RPMI7951 (cell line): Measurements from ENCODE around the gene TOMM7. TPM values are rescaled to one million over a fixed set of nuclear protein-coding genes. Genes with fewer than 3 reads are reported as not detected.
"Not testable (repeated sequence)": the region's sequence is repeated elsewhere in the genome, so short reads cannot be mapped to it uniquely, and the experiment has no call there.

Experiments used
- DNase-seq: peaks from one replicate; pipeline ENCODE4 v3.0.0-alpha.2; 2012; ENCODE audit warnings: low read depth
- total RNA-seq: library from RNA; depleted of rRNA; stranded (reverse); fragments of >200 nt; shearing (Covaris generic); gene quantifications from 2 replicates; pipeline ENCODE4 v1.2.3, GENCODE V29; 2014

Gene TOMM7
- total RNA-seq, 1 experiment from 2014 or later = 425 TPM

GRCh38 chr7:22821702-22822485, 755 bp downstream of the TOMM7 start:
- peak; percentile 42 for DNase-seq

GRCh38 chr7:22819476-22819875, 3.2 kb downstream of the TOMM7 start:
- no peak for DNase-seq

- DNase-seq = peak; percentile 75
Measured at GRCh38 chr7:22814261-22815208, 8.1 kb downstream of the TOMM7 start.

GRCh38 chr7:22812353-22812752, 10.3 kb downstream of the TOMM7 start:
- DNase-seq = no peak

GRCh38 chr7:22811746-22812280, 10.8 kb downstream of the TOMM7 start:
- DNase-seq = no peak

GRCh38 chr7:22810843-22811242, 11.8 kb downstream of the TOMM7 start:
- no peak for DNase-seq

GRCh38 chr7:22809902-22810642, 12.6 kb downstream of the TOMM7 start:
- no peak for DNase-seq

GRCh38 chr7:22808140-22808539, 14.5 kb downstream of the TOMM7 start:
- no peak for DNase-seq

GRCh38 chr7:22806752-22807151, 15.9 kb downstream of the TOMM7 start:
- DNase-seq = no peak

- no peak for DNase-seq
Measured at GRCh38 chr7:22805227-22805626, 17.4 kb downstream of the TOMM7 start.

GRCh38 chr7:22802831-22803230, 19.8 kb downstream of the TOMM7 start:
- not testable (repeated sequence) for DNase-seq

- no peak for DNase-seq
Measured at GRCh38 chr7:22802426-22802825, 20.2 kb downstream of the TOMM7 start.

GRCh38 chr7:22801912-22802311, 20.7 kb downstream of the TOMM7 start:
- DNase-seq = no peak

GRCh38 chr7:22799633-22800032, 23.0 kb downstream of the TOMM7 start:
- DNase-seq = no peak

GRCh38 chr7:22793593-22794462, 28.8 kb downstream of the TOMM7 start:
- no peak for DNase-seq

- peak; percentile 78 for DNase-seq
Measured at GRCh38 chr7:22791204-22792158, 31.2 kb downstream of the TOMM7 start.

- peak; percentile 39 for DNase-seq
Measured at GRCh38 chr7:22790640-22791039, 32.0 kb downstream of the TOMM7 start.

GRCh38 chr7:22787951-22788350, 34.7 kb downstream of the TOMM7 start:
- peak; percentile 26 for DNase-seq

GRCh38 chr7:22786290-22786932, 36.2 kb downstream of the TOMM7 start:
- no peak for DNase-seq
